Ascending aorta (tissue), 2 donors: Measurements from ENCODE around the gene TMPRSS9. TPM values are rescaled to one million over a fixed set of nuclear protein-coding genes. Genes with fewer than 3 reads are reported as not detected.
A peak's percentile ranks its signal among the peaks of the same experiment; 100 is the strongest.

Experiments
- DNase-seq, 2 donors: peaks; one replicate each; pipeline ENCODE4 v3.0.0-alpha.2; 2019; ENCODE audit warnings: low spot score in 2 of 2
- H3K27ac ChIP-seq, 2 donors: fragments of 200-600 bp; sonication (generic); one replicate each; pipeline ENCODE4 v1.5.1; 2016 to 2017; ENCODE audit warnings: mild to moderate bottlenecking in 1 of 2
- H3K27me3 ChIP-seq: fragments of 200-600 bp; sonication (generic); one replicate; pipeline ENCODE4 v1.5.1; 2017
- H3K36me3 ChIP-seq, 2 donors: fragments of 200-600 bp; sonication (generic); one replicate each; pipeline ENCODE4 v1.5.1; 2016
- H3K4me1 ChIP-seq, 2 donors: fragments of 200-600 bp; sonication (generic); one replicate each; pipeline ENCODE4 v1.5.1; 2016 to 2017; ENCODE audit warnings: mild to moderate bottlenecking in 1 of 2
- H3K4me3 ChIP-seq, 2 donors: fragments of 200-600 bp; sonication (generic); one replicate each; pipeline ENCODE4 v1.5.1; 2016 to 2017; ENCODE audit warnings: mild to moderate bottlenecking in 1 of 2
- H3K9me3 ChIP-seq, 2 donors: fragments of 200-600 bp; sonication (generic); one replicate each; pipeline ENCODE4 v1.5.1; 2016
- CTCF ChIP-seq, 3 experiments: fragments of 200-600 bp in 2 of 3; fragments of 450-650 bp in 1 of 3; sonication (generic) in 2 of 3; IDR thresholded peaks; one replicate each; pipeline ENCODE4 v1.5.1; 2016 to 2019; ENCODE audit warnings: antibody characterized with exemption in 3 of 3, mild to moderate bottlenecking in 1 of 3, moderate library complexity in 1 of 3
- intact Hi-C: fragments of 100-400 bp; cut with DNase I; formaldehyde crosslinking; loops from one replicate; pipeline ENCODE4 v1.15.1; 2023
- total RNA-seq: library from RNA; depleted of rRNA; stranded (reverse); fragments of >200 nt; gene quantifications from one replicate; pipeline ENCODE4 v1.1.0, GENCODE V29; 2016

TMPRSS9 gene
- total RNA-seq, 1 donor from 2014 or later = not detected

DNA sequence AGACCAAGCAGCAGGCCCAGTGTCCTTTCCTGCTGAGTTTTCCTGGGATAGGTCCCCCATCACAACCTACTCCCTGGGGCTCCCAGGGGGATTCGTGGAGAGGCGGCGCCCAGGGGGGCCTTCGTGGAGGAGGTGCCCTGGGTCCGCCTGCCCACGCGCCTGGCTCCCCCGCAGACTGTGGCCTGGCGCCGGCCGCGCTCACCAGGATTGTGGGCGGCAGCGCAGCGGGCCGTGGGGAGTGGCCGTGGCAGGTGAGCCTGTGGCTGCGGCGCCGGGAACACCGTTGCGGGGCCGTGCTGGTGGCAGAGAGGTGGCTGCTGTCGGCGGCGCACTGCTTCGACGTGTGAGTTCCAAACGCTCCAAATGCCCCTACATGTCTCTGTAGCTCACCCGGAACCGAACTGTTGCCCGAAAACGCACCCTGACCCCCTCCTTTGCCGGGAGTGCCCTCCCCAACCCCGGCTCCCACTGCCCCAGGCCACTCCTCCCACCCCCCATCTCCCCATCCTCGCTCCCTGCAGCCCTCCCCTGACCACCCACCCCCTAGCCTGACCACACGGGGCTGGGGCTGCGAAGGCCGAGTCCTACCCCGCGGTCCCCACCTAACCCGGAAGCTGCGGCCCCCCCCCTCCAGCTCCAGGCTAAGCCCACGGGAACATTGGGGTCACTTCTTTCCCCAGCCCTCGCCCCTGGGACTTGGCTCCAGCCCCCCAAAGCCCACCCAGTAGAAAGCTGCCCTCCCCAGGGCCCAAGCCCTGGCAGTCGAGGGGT lies 64.0 kb downstream of the TMPRSS9 start:
- Histone ChIP-seq H3K27ac (no peak overlapping the region), H3K4me1 (peaks cover 19 to 25% of the 10 kb centered on the region in 2 donors), H3K27me3 (no peaks in the 10 kb centered on the region), H3K4me3 (peak overlapping the region in 1 of 2 donors; percentile 77), H3K9me3 (no peaks in the 10 kb centered on the region), H3K36me3 (peaks cover 3 to 7% of the 10 kb centered on the region in 2 donors)
- no peak for TF ChIP-seq CTCF (IDR thresholded peaks at IDR 0.05)
- DNase-seq = peak in 1 of 2 donors; percentile 45
- intact Hi-C loops = no loop called here

- TF ChIP-seq CTCF (IDR thresholded peaks at IDR 0.05) = peak in 2 of 3 experiments; percentile 20 to 23
- no peaks in the 10 kb centered on the region for H3K27me3 ChIP-seq
- H3K4me3 ChIP-seq = peak overlapping the region; percentile 39 to 77
- intact Hi-C loops = no loop called here
- H3K27ac ChIP-seq = no peak overlapping the region
- H3K4me1 ChIP-seq = peaks cover 19 to 25% of the 10 kb centered on the region in 2 donors
- no peaks in the 10 kb centered on the region for H3K9me3 ChIP-seq
- peaks cover 3 to 7% of the 10 kb centered on the region in 2 donors for H3K36me3 ChIP-seq
- peak in 1 of 2 donors; percentile 65 for DNase-seq
Measured at GRCh38 chr19:2424686-2425621, 64.9 kb downstream of the TMPRSS9 start.

DNA sequence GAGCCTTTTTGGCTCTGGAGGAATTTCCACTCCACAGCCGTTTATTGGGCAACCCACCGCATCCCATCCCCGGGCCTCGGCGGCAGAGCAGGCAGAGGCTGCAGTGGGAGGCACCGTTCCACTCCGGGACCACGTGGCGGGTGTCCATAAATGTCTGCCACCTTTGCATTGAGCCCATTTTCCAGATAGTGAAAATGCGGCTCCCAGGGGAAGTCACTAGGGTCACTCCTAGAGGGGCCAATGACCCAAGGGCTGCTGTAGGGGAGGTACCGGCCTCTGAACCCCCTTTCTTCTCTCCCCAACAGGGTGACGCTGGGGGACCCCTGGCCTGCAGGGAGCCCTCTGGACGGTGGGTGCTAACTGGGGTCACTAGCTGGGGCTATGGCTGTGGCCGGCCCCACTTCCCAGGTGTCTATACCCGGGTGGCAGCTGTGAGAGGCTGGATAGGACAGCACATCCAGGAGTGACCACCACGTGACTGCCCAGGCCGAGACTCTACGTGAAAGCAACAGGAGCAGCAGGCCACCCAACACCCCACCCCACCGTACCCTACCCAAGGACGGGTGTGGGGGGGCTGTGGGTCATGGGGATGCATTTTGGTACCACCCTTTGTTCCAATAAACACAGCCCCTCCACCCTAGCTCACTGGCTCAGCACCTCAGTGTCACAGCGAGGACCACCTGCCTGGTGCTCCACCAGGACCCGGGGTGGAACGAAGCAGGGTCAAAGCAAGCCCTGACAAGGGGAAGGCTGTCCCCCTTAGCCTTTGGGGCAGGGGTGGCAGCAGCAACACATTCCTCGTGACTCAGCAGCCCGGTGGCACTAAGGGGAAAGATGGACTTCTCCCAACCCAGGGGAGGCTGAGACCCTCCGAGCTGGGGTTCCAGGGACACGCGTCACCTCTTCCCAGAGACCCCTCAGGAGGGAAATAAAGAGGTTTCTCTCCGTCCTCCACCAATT lies 65.8 kb downstream of the TMPRSS9 start:
- intact Hi-C loops = loop anchor here (2.0 kb wide), 1 partner anchor 185 kb away; no protein-coding TSS in a partner anchor
- DNase-seq = no peak
- H3K27ac ChIP-seq = no peak overlapping the region
- H3K27me3 ChIP-seq = no peaks in the 10 kb centered on the region
- H3K9me3 ChIP-seq = no peaks in the 10 kb centered on the region
- TF ChIP-seq CTCF (IDR thresholded peaks at IDR 0.05) = no peak
- H3K36me3 ChIP-seq = peaks cover 3 to 12% of the 10 kb centered on the region in 2 donors
- H3K4me3 ChIP-seq = peak overlapping the region; percentile 69 to 77
- peaks cover 19 to 25% of the 10 kb centered on the region in 2 donors for H3K4me1 ChIP-seq

GRCh38 chr19:2426611-2427428 lies 66.8 kb downstream of the TMPRSS9 start:
- Histone ChIP-seq H3K9me3 (no peaks in the 10 kb centered on the region), H3K4me3 (peak overlapping the region; percentile 69 to 77), H3K36me3 (peaks cover 4 to 21% of the 10 kb centered on the region in 2 donors), H3K27ac (peak overlapping the region; percentile 86 to 95), H3K4me1 (peaks cover 19 to 25% of the 10 kb centered on the region in 2 donors), H3K27me3 (no peaks in the 10 kb centered on the region)
- intact Hi-C loops = loop anchor here (1.0 to 2.0 kb wide), 2 partner anchors 30 to 184 kb away; no protein-coding TSS in a partner anchor
- DNase-seq = no peak
- no peak for TF ChIP-seq CTCF (IDR thresholded peaks at IDR 0.05)
